ENCODE data around the gene MAMLD1. TPM values are rescaled to one million over a fixed set of nuclear protein-coding genes. Genes with fewer than 3 reads are reported as not detected.

Gene MAMLD1
- total RNA-seq, 1 donor from 2014 or later, result 2.8 TPM

DNA sequence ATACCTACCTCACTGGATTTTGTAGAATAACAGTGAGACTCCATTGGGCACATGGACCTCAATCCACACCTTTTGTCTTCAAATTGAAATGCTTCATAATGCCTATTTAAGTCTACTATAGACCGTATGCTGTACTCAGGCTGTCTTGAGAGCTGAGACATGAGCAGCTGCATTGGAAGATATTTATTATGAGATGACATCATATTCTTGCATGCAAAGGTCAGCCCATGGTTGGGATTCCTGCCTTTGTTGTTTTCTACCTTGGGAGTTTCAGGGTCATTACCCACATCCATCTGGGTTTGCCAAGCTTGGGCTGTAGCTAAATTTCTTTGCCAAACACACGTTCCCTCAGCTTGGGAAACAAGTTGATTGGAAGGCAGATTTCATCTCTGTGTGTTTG is 33.2 kb upstream of the MAMLD1 start:
- Mint-ChIP-seq H3K36me3 (ENCODE audit: low read depth, unreplicated experiment) (no peaks in the 10 kb centered on the region), H3K4me1 (ENCODE audit: unreplicated experiment) (peaks cover 14% of the 10 kb centered on the region), H3K4me3 (ENCODE audit: unreplicated experiment) (no peak overlapping the region), H3K27ac (ENCODE audit: unreplicated experiment) (no peak overlapping the region), H3K27me3 (ENCODE audit: unreplicated experiment) (no peaks in the 10 kb centered on the region), H3K9me3 (ENCODE audit: unreplicated experiment) (no peaks in the 10 kb centered on the region)
- TF ChIP-seq, protein P1, sequence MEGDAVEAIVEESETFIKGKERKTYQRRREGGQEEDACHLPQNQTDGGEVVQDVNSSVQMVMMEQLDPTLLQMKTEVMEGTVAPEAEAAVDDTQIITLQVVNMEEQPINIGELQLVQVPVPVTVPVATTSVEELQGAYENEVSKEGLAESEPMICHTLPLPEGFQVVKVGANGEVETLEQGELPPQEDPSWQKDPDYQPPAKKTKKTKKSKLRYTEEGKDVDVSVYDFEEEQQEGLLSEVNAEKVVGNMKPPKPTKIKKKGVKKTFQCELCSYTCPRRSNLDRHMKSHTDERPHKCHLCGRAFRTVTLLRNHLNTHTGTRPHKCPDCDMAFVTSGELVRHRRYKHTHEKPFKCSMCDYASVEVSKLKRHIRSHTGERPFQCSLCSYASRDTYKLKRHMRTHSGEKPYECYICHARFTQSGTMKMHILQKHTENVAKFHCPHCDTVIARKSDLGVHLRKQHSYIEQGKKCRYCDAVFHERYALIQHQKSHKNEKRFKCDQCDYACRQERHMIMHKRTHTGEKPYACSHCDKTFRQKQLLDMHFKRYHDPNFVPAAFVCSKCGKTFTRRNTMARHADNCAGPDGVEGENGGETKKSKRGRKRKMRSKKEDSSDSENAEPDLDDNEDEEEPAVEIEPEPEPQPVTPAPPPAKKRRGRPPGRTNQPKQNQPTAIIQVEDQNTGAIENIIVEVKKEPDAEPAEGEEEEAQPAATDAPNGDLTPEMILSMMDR (IDR thresholded peaks at IDR 0.05; ENCODE audit: unreplicated experiment), result no peak
- DNase-seq (ENCODE audit: low spot score), result no peak

GRCh38 chrX:150332023-150332422 is 31.1 kb upstream of the MAMLD1 start:
- Mint-ChIP-seq H3K4me3 (ENCODE audit: unreplicated experiment) (no peak overlapping the region), H3K27me3 (ENCODE audit: unreplicated experiment) (peaks cover 2% of the 10 kb centered on the region), H3K4me1 (ENCODE audit: unreplicated experiment) (peaks cover 3% of the 10 kb centered on the region), H3K27ac (ENCODE audit: unreplicated experiment) (no peak overlapping the region), H3K36me3 (ENCODE audit: low read depth, unreplicated experiment) (no peaks in the 10 kb centered on the region), H3K9me3 (ENCODE audit: unreplicated experiment) (no peaks in the 10 kb centered on the region)
- no peak for DNase-seq (ENCODE audit: low spot score)
- TF ChIP-seq, protein P1 (IDR thresholded peaks at IDR 0.05; ENCODE audit: unreplicated experiment), result no peak

GRCh38 chrX:150334100-150334499 is 29.0 kb upstream of the MAMLD1 start:
- Mint-ChIP-seq H3K9me3 (ENCODE audit: unreplicated experiment) (no peaks in the 10 kb centered on the region), H3K27me3 (ENCODE audit: unreplicated experiment) (peaks cover 2% of the 10 kb centered on the region), H3K27ac (ENCODE audit: unreplicated experiment) (no peak overlapping the region), H3K36me3 (ENCODE audit: low read depth, unreplicated experiment) (no peaks in the 10 kb centered on the region), H3K4me3 (ENCODE audit: unreplicated experiment) (no peak overlapping the region), H3K4me1 (ENCODE audit: unreplicated experiment) (peaks cover 3% of the 10 kb centered on the region)
- TF ChIP-seq, protein P1 (IDR thresholded peaks at IDR 0.05; ENCODE audit: unreplicated experiment), result no peak
- DNase-seq (ENCODE audit: low spot score), result no peak

DNA sequence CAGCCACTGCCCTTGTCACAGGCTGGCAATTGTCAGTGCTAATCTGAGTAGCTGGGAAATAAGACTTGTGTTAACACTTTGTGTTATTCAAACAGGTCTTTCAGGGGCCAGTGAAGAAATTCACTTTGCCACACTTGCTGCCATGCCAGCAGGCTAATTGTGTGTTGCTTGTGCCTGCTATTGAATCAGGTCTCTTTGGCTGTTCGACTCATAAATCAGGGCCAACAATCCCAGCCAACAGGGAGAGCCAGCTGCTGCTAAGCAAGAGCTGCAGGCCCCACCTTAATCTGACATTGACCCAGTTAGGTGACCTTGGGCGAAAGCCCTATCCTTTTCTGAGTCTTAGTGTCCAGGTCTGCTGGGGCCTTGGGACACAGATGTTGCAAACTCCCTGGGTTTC is 28.1 kb upstream of the MAMLD1 start:
- Mint-ChIP-seq H3K27ac (ENCODE audit: unreplicated experiment) (no peak overlapping the region), H3K4me1 (ENCODE audit: unreplicated experiment) (peaks cover 3% of the 10 kb centered on the region), H3K9me3 (ENCODE audit: unreplicated experiment) (no peaks in the 10 kb centered on the region), H3K4me3 (ENCODE audit: unreplicated experiment) (no peak overlapping the region), H3K27me3 (ENCODE audit: unreplicated experiment) (peaks cover 2% of the 10 kb centered on the region), H3K36me3 (ENCODE audit: low read depth, unreplicated experiment) (no peaks in the 10 kb centered on the region)
- TF ChIP-seq, protein P1 (IDR thresholded peaks at IDR 0.05; ENCODE audit: unreplicated experiment), result no peak
- no peak for DNase-seq (ENCODE audit: low spot score)

GRCh38 chrX:150337026-150337425 is 26.1 kb upstream of the MAMLD1 start:
- no peaks in the 10 kb centered on the region for H3K36me3 Mint-ChIP-seq (ENCODE audit: low read depth, unreplicated experiment)
- peaks cover 3% of the 10 kb centered on the region for H3K4me1 Mint-ChIP-seq (ENCODE audit: unreplicated experiment)
- no peak for DNase-seq (ENCODE audit: low spot score)
- TF ChIP-seq, protein P1 (IDR thresholded peaks at IDR 0.05; ENCODE audit: unreplicated experiment), result no peak
- H3K9me3 Mint-ChIP-seq (ENCODE audit: unreplicated experiment), result no peaks in the 10 kb centered on the region
- no peak overlapping the region for H3K27ac Mint-ChIP-seq (ENCODE audit: unreplicated experiment)
- no peak overlapping the region for H3K4me3 Mint-ChIP-seq (ENCODE audit: unreplicated experiment)
- H3K27me3 Mint-ChIP-seq (ENCODE audit: unreplicated experiment), result peaks cover 2% of the 10 kb centered on the region

Data from endothelial cell (in vitro differentiated cells).